PFSK-1 (cell line): ENCODE measurements around the gene SPRR3.

Source experiments
- FOXP2 ChIP-seq: optimal IDR thresholded peaks from 2 replicates; pipeline ENCODE3; 2011; ENCODE audit warnings: borderline replicate concordance, control low read depth, inconsistent platforms; ENCODE audit not compliant: insufficient read depth; ENCODE audit errors: extremely low read length, extremely low read depth
- POLR2AphosphoS5 ChIP-seq: IDR thresholded peaks from 2 replicates; pipeline ENCODE4 v1.6.1; 2012; ENCODE audit warnings: low read depth, mild to moderate bottlenecking, control low read depth, low read length, moderate library complexity
- REST ChIP-seq, 2 experiments: IDR thresholded peaks; 2 replicates each; pipeline versions ENCODE4 v1.6.1 to v1.8.0; 2011 to 2012; ENCODE audit warnings: low read depth in 2 of 2, low read length in 2 of 2, control low read depth in 1 of 2, inconsistent platforms in 1 of 2, mild to moderate bottlenecking in 1 of 2, moderate library complexity in 1 of 2; ENCODE audit not compliant: insufficient read depth in 1 of 2
- SIN3A ChIP-seq: IDR thresholded peaks from 2 replicates; pipeline ENCODE4 v1.6.1; 2012; ENCODE audit warnings: mild to moderate bottlenecking, low read length, moderate library complexity, borderline replicate concordance; ENCODE audit not compliant: insufficient read depth
- TAF1 ChIP-seq: IDR thresholded peaks from 2 replicates; pipeline ENCODE4 v1.6.1; 2012; ENCODE audit warnings: low read length, control low read depth, borderline replicate concordance; ENCODE audit not compliant: insufficient read depth

The SPRR3 gene

GRCh38 chr1:153049211-153049610 lies 47.7 kb downstream of the SPRR3 start:
- TF ChIP-seq POLR2AphosphoS5, result no peak
- TF ChIP-seq REST (IDR thresholded peaks at IDR 0.05; ENCODE audit: insufficient read depth in 1 of 2, low read depth in 2 of 2, low read length in 2 of 2), result no peak
- TF ChIP-seq SIN3A, result no peak
- no peak for TF ChIP-seq FOXP2
- no peak for TF ChIP-seq TAF1
